Epithelial cell of prostate (primary cell): ENCODE measurements around the gene FAM98C.
"Not testable (repeated sequence)": the region's sequence is repeated elsewhere in the genome, so short reads cannot be mapped to it uniquely, and the experiment has no call there.

Experiments used
- DNase-seq: peaks from one replicate; pipeline ENCODE4 v3.0.0-alpha.2; 2011; ENCODE audit warnings: low read depth, low spot score
- H3K27ac ChIP-seq: fragments of 450-650 bp; 2 replicates; pipeline ENCODE4 v1.5.1; 2017; ENCODE audit warnings: mild to moderate bottlenecking

Gene FAM98C

DNA sequence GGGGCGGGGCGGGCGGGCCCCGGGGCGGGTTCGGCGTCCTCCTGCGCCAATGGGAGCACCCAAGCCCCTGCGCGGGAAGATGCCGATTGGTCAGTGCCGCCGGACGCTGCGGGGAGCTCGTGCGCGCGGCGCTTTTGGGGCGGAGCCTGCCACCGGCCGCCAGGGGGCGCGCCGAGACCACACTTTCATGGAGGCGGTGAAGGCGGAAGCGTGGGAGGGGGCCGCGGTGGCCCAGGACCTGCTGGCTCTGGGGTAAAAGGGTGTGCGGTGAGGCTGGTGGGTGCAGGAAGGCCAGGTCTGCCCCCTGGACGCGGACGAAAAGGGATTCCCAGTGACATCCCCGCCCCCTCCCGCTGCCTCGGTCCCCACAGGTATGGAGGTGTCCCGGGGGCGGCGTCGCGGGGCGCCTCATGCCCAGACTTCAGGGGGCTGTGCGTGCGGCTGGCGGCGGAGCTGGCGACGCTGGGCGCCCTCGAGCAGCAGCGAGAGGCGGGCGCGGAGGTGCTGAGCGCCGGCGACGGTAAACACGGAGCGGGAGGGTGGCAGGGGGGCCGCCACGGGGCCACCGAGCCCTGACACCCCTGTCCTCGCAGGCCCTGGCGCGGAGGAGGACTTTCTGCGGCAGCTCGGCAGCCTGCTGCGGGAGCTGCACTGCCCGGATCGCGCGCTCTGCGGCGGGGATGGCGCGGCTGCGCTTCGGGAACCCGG, at the start of gene FAM98C:
Gene FAM98C (plus strand): TSS at position 127 of the 708 bp plus-strand sequence. CDS start 61 bp downstream, at position 188.
- DNase-seq: peak; percentile 80
- peak within 1 kb of the TSS; percentile 20 for H3K27ac ChIP-seq

DNA sequence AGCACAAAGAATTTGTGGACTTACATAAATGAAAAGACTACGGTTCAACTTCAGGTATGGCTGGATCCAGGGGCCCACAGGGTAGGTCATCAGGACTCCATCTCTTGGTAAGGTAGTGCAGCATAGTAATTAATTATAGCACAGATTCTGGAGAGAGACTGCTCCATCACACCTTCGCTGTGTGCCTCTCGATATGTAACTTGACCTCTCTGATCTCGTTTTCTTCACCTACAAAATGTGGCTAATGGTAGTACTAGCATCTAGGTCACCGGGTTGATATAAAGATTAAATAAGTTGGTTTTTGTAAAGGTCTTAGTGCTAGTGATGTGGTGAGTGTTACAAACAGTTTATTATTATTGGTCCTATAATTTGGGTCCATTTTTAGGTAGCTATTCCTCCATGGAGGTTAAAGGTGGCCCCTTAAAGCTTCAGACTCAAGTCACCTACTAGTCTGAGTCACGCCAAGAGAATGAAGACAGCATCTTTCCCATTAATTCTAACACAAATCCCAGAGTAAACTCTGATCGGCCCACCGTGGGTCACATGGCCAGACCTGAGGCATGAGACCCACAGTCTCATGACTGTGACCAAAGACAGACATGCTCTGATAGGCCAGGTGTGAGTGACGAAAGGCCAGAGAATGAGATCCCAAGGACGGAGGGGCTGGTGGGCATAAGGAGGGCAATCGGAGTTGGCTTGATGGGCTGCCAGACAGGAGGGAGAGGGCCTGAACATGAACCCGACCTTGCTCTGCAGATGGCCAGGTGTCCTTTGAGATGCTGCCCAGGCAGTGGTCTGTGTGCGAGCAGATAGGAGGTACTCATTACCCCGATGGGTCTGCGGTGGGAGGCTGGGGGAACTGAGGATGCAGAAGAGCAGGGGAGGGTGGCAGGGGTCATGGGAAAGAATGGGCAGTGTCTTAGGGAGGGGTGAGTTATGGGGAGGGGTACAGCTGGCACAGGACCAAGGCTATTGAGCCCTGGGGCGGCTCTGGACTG, 46.9 kb upstream of the FAM98C start:
- DNase-seq: no peak
- no peak overlapping the region for H3K27ac ChIP-seq

DNA sequence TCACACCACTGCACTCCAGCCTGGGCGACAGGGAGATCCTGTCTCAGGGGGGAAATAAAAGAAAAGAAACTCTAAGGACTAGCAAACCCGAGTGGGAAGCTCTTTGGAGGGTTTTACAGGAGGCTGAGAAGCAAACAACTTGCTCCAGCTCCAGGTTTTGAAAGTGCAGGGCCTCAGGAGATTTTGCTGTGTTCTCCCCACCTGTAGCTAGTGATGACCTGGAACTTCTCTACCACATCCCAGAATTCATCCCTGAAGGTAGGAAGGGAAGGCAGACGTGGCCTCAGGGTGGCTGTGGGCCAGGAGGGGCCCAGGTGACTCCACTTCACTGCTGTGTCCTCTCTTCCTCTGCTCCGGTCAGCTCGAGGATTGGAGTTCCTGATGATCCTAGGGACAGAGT, 44.8 kb upstream of the FAM98C start:
- DNase-seq: no peak
- H3K27ac ChIP-seq: no peak overlapping the region

DNA sequence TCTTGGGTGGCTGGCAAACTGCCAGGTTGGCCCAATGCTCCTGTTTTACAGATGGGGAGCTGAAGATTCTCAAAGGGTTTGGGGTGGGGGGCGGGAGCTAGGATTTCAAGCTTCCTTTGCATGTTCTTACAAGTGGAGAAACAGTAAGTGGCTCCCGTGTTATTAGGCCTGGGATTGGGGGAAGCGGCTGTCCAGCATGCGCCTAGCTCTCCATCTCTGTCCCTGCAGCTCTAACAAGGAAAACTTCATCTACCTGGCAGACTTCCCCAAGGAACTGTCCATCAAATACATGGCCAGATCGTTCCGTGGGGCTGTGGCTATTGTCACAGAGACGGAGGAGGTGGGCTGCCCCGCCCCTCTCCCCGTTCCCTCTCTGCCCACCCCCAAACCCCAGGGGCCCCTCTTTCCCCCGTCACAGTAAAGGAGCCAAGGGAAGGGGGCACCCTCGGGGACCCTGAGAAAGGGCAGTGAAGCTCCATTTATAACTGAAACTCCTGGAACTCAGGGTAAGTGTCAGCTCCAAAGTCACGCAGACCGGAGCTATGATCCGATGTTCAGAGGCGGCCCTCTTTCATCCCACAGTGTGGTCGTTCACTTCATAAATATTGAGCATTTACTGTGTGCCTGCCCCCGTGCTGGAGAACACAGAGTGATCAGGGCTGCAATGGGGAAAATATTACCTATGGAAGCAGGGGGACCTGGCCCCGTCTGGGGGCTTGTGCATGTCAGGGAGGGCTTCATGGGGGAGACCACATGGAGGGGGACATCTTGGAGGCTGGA, 43.5 kb upstream of the FAM98C start:
- no peak overlapping the region for H3K27ac ChIP-seq
- no peak for DNase-seq

DNA sequence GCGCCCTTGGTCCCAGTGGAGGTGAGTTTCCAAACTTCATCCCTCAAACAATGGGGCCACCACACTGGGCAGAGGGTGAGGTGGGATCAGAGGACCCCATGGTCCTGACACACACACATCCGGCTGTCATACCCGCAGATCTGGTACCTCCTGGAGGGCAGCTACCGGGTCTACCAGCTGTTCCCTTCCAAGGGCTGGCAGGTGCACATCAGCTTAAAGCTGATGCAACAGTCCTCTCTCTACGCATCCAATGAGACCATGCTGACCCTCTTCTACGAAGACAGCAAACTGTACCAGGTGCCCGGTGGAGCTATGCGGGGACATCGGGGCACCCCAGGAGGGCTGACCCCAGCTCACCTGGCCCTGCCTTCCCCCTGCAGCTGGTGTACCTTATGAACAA, 42.5 kb upstream of the FAM98C start:
- no peak overlapping the region for H3K27ac ChIP-seq
- DNase-seq: no peak

DNA sequence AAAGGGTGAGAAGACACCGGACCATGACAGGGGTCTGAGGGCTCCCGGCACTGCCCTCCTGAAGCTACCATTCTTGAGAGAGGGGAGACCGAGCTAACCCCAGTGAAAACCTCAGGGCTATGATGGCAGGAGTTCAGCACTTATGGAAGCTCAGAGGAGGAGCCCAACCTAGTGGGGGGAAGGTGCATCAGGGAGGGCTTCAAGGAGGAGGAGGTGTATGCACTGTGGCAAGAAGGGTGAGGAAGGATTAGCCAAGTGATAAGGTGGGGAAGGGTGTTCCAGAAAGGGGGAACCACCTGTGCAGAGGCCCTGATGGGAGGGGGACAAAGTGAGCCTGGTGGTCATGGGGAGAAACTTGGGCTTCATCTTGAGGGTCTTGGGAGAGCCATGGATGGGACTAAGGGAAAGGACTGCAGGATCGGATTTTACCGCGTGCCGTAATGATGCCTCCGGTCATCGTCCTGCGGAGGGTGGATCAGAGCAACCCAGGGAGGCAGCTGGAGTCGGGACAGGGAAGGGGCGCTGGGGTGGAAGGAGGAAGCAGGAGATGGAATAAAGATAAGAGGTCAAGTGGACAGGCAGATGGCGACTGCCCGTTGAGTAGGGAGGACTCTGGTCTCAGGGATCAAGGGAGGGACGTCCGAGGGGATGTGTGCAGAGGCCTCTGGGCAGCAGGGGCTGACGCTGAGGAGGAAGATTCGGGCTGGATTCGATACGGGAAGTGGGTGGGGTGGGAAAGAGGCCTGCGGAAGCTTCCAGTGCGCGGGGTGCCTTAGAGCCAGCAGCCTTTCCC, 41.9 kb upstream of the FAM98C start:
- no peak overlapping the region for H3K27ac ChIP-seq
- no peak for DNase-seq

DNA sequence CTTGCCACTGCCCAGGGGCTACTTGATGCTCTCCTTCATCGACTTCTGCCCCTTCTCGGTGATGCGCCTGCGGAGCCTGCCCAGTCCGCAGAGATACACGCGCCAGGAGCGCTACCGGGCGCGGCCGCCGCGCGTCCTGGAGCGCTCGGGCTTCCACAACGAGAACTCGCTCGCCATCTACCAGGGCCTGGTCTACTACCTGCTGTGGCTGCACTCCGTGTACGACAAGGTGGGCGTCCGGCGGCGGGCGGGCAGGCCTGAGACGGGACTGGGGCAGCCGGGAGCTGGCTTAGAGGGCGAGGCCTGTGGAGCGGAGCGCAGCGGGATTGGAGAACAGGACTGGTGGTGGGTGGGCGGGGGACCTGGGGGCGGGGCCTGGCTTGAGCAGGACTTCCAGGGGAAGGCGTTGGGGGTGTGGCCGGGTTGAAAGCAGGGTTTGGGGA, 41.2 kb upstream of the FAM98C start:
- H3K27ac ChIP-seq: peak overlapping the region; percentile 41
- DNase-seq: peak; percentile 37

DNA sequence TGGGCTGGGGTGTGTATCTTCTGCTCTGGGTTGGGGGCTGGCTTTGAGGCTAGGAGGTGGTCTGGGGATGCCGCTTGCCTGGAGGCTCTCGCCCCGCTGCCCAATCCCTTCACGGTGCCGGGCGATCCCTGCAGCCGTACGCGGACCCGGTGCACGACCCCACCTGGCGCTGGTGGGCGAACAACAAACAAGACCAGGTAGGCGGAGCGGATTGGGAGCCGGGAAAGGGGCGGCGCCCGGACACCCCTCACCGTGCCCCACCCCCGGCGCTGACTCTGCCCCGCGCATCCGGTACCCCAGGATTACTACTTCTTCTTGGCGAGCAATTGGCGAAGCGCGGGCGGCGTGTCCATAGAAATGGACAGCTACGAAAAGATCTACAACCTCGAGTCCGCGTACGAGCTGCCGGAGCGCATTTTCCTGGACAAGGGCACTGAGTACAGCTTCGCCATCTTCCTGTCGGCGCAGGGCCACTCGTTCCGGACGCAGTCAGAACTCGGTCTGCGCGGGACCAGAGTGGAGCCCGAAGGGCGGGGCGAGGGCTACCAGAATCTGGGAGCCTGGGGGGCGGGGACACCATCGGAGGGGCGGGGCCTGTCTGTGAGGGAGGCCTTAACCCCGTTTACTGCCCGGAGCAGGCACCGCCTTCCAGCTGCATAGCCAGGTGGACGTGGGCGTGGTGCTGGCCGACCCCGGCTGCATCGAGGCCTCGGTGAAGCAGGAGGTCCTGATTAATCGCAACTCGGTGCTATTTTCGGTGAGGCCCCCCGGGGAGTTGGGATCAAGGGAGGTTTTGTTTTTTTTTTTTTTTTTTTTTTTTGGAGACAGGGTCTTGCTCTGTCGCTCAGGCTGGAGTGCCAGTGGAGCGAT, 40.6 kb upstream of the FAM98C start:
- H3K27ac ChIP-seq: peak overlapping the region; percentile 41
- no peak for DNase-seq

DNA sequence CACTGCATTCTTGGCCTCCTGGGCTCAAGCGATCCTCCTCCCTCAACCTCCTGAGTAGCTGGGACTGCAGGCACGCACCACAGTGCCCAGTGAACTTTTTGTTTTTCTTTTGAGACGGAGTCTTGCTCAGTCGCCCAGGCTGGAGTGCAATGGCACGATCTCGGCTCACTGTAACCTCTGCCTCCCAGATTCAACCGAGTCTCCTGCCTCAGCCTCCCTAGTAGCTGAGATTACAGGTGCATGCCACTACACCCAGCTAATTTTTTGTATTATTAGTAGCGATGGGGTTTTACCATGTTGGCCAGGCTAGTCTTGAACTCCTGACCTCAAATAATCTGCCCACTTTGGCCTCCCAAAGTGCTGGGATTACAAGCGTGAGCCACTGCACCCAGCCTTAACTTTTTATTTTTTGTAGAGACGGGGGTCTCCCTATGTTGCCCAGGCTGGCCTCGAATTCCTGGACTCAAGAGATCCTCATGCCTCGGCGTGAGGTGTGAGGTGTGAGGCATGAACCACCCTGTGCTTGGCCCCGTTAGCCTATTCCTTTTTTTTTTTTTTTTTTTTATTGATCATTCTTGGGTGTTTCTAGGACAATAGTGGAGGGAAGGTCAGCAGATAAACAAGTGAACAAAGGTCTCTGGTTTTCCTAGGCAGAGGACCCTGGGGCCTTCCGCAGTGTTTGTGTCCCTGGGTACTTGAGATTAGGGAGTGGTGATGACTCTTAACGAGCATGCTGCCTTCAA, 39.8 kb upstream of the FAM98C start:
- H3K27ac ChIP-seq, DNase-seq: not testable (repeated sequence)

DNA sequence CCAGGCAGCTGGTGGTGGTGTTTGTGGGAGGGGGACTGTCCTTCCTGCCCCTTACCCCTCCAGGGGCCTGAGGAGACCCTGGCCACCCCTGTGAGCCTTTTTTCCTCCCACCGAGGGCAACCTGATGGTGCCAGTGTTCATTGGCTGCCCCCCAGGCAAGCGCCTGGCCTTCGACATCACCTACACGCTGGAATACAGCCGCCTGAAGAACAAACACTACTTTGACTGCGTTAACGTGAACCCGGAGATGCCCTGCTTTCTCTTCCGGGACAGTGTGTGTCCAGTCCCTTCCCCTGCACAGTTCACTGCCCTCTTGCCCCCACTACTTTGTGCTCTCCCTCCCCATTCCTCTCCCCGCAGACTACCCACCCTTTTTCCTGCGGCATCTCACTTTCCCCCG, 35.9 kb upstream of the FAM98C start:
- DNase-seq: no peak
- no peak overlapping the region for H3K27ac ChIP-seq

DNA sequence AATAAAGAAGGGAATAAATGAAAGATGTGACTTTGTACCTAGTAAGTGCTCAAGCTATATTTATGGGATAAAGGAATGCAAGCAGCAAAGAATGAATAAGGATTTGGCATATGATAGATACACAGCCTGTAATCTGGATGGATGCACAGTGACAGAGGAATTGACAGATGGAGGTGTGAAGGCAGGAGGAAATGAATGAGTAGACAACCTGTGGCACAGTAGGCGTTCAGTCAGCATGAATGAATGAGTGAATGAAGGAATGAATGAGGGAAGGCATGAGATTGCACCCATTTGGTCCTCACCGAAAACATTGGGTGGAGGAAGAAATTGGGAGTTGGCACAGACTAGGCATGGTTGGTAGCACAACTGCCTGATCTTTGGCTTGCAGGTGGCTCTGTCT, 33.3 kb upstream of the FAM98C start:
- no peak for DNase-seq
- H3K27ac ChIP-seq: no peak overlapping the region

DNA sequence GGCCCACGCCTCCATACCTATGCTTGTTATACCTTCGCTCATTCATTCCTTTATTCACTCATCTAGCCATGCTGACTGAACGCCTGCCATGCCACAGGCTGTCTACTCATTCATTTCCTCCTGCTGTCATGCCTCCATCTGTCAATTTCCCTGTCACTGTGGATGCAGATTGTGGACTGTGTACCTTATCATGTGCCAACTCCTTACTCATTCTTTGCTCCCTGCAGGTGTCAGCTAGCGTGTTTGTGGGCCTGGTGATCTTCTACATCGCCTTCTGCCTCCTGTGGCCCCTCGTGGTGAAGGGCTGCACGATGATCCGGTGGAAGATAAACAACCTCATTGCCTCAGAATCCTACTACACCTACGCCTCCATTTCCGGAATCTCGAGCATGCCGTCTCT, 32.6 kb upstream of the FAM98C start:
- no peak overlapping the region for H3K27ac ChIP-seq
- no peak for DNase-seq

DNA sequence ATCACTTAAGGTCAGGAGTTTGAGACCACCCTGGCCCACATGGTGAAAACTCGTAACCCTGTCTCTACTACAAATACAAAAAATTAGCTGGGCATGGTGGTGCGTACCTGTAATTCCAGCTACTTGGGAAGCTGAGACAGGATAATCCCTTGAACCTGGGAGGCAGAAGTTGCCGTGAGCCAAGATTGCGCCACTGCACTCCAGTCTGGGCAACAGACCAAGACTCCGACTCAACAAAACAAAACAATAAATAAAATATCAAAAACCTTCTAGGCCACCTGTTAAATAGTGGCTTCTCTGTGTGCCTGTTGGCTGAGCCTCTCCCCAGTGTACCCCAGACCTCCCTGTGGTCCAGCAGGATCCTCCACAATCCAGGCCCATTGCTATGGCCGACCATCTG, 31.8 kb upstream of the FAM98C start:
- H3K27ac ChIP-seq: no peak overlapping the region
- no peak for DNase-seq

DNA sequence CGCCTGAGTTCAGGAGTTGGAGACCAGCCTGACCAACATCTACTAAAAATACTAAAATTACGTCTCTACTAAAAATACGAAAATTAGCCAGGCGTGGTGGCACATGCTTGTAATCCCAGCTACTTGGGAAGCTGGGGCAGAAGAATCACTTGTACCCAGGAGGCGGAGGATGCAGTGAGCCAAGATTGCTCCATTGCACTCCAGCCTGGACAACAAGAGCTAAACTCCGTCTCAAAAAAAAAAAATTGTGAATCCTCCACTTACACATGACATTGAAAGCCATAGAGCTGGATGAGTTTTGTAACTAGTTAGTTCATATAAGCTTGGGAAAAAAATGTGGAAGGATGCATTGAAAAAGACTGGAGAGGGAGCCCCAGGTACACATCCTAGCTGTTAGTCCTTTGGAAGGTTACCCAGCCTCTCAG, 29.0 kb upstream of the FAM98C start:
- peak overlapping the region; percentile 77 for H3K27ac ChIP-seq
- DNase-seq: no peak

DNA sequence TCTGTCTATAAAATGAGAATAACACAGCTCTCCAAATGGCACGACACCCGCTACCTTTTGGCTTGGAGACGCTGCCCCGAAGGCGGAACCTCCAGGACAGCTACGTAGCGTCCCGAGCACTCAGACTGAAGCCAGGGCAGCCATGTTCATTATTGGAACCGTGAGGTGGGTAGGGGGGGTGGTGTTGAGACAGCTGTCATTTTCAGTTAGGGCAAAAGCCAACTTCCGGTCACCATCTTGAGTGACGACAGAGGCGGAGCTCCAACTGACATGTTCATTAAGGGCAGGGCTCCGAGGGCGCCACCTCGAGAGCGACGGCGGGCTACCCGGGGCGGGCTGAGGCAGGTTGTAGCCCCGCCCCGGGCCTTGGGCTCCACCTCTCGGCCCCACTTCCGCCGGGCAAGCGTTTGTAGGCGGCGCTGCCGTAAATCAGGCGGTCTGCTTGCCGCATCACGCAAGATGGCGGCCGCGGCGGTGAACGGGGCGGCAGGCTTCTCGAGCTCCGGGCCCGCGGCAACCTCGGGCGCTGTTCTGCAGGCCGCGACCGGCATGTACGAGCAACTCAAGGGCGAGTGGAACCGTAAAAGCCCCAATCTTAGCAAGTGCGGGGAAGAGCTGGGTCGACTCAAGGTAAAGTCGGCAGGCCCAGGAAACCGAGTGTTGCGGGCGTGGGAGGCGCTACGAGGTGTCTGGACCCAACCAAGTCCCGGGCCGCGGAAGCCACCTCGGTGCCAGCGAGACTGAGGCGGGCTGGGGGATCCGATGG, 28.4 kb upstream of the FAM98C start, which contains the start of gene PSMD8:
Gene PSMD8 (plus strand): TSS at position 240 of the 766 bp plus-strand sequence. CDS start 31 bp downstream, at position 271.
- peak; percentile 87 for DNase-seq

DNA sequence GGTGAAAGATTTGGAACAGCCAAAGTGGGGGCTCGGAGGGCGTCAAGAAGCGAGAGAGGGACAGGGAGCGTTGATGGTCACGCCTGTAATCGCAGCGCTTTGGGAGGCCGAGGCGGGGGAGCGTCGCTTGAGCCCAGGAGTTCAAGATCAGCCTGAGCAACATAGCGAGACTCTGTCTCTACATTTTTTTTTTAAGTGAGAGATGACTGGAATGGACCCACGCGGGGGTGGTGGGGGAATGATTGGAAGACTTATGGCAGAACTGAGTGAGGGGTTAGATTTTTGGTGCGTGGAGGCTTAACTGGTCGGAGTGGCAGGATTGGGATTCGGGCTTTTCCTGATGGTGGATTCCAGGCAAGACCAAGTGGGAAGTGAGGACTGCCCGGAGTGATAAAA, 27.8 kb upstream of the FAM98C start:
- H3K27ac ChIP-seq: peak overlapping the region; percentile 77
- DNase-seq: no peak

More for the DNA sequence above, 28.4 kb upstream of the FAM98C start, which contains the start of gene PSMD8:
- H3K27ac ChIP-seq: peak within 1 kb of the TSS; percentile 77

DNA sequence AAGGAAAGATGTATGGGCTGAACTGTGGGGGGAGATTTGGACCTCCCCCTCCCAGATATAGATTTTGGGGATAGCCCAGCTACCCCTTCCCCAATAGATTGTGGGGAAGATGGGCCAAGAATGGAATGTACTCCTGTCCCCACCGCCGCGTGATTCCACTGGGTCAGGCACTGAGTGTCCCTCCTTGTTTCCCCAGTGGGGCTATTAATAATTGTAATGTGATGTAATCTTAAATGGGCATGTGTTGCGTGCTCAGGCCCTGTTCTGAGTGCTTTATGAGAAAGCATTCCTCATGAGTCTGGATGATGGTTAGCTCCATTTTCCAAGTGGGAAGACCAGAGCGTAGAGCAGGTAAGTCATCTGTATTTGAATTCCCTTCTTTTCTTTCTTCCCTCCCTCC, 27.1 kb upstream of the FAM98C start:
- no peak for DNase-seq
- H3K27ac ChIP-seq: peak overlapping the region; percentile 77
